ENCODE measurements around the gene MPRIP.

Gene MPRIP

GRCh38 chr17:17030515-17031211 lies 11.6 kb upstream of the MPRIP start:
- no peak for TF ChIP-seq Cebpa-rat (IDR thresholded peaks at IDR 0.05)
- Histone ChIP-seq H4K20me1 (peaks cover 13% of the 10 kb centered on the region), H3K27me3 (no peaks in the 10 kb centered on the region), H3K4me3 (no peak overlapping the region), H3K36me3 (no peaks in the 10 kb centered on the region), H3K9me3 (no peaks in the 10 kb centered on the region), H3K4me2 (peak overlapping the region; percentile 95), H3K4me1 (peaks cover 93% of the 10 kb centered on the region), H3K9ac (no peak overlapping the region), H3K27ac (peak overlapping the region; percentile 20; the same call in 1 of the 2 replicates)

DNA sequence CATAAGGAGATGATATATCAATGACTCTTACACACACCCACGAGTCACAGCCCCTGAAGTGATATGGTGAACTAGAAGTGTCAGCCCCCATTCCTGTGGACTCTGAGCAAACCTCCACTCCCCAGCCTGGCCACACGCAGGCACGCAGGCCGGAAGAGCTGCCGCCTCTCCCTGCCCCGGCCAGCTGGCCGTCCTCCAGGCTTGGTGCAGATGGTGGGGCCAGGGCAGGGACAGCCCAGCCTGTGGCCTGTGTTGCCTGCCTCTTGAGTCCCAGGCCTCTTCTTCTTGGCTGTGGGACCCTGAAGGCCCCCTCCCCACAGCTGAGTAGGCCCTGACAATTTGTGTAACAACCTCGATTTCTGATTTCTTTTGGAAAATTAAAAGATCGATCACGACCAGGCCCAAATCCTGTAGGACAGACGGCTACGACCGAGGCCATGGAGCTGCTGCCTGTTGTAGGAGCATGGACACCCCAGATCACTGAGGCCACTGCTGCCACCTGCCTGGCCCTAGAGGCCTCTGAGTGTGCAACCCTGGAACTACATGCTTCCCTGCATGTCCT lies 10.0 kb upstream of the MPRIP start:
- Histone ChIP-seq H3K27ac (no peak overlapping the region; the same call in 1 of the 2 replicates), H3K36me3 (no peaks in the 10 kb centered on the region), H3K9me3 (no peaks in the 10 kb centered on the region), H3K4me3 (no peak overlapping the region), H3K9ac (no peak overlapping the region), H3K4me2 (no peak overlapping the region), H3K27me3 (no peaks in the 10 kb centered on the region), H3K4me1 (peaks cover 93% of the 10 kb centered on the region), H4K20me1 (peaks cover 13% of the 10 kb centered on the region)
- TF ChIP-seq Cebpa-rat (IDR thresholded peaks at IDR 0.05), result no peak

DNA sequence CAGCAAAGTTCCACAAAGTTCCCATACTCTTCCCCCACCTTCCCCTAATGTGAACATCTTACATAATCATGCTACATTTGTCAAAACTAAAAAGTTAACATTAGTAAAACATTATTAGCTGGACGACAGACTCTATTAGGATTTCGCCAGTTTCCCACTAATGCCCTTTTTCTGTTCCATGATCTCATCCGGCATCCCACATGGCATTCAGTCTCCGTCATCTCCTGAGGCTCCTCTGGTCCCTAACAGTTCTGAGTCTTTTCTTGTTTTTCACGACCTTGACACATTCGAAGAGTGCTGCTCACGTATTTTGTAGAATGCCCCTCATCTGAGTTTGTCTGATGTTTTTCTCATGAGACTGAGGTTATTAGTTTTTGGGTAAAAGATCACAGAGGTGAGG lies 8.8 kb upstream of the MPRIP start:
- Histone ChIP-seq H3K4me1 (peaks cover 89% of the 10 kb centered on the region), H3K27me3 (no peaks in the 10 kb centered on the region), H3K4me2 (peak overlapping the region; percentile 51), H3K9ac (no peak overlapping the region), H3K4me3 (no peak overlapping the region), H3K9me3 (no peaks in the 10 kb centered on the region), H3K36me3 (no peaks in the 10 kb centered on the region), H3K27ac (no peak overlapping the region), H4K20me1 (peaks cover 7% of the 10 kb centered on the region)
- no peak for TF ChIP-seq Cebpa-rat (IDR thresholded peaks at IDR 0.05)

DNA sequence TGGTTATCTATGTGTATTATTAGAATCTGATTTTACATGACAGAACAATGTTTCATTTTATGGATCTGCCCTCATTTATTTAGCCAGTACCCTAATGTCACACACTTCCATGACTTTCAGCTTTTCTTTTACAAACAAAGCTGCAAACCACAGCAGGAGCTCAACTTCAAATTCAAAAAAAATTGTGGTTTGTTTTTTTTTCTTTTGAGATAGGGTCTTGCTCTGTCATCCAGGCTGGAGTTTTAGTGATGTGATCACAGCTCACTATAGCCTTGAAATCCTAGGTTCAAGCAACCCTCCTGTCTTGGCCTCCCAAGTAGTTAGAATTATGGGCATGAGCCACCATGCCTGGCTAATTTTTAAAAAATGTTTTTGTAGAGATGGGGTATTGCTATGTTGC lies 8.2 kb upstream of the MPRIP start:
- Histone ChIP-seq H3K4me3 (no peak overlapping the region), H3K9me3 (no peaks in the 10 kb centered on the region), H3K9ac (no peak overlapping the region), H3K4me2 (peak overlapping the region; percentile 51), H3K27ac (no peak overlapping the region), H3K27me3 (no peaks in the 10 kb centered on the region), H4K20me1 (peaks cover under 1% of the 10 kb centered on the region; the same call in 1 of the 2 replicates), H3K36me3 (no peaks in the 10 kb centered on the region), H3K4me1 (peaks cover 86% of the 10 kb centered on the region)
- no peak for TF ChIP-seq Cebpa-rat (IDR thresholded peaks at IDR 0.05)

DNA sequence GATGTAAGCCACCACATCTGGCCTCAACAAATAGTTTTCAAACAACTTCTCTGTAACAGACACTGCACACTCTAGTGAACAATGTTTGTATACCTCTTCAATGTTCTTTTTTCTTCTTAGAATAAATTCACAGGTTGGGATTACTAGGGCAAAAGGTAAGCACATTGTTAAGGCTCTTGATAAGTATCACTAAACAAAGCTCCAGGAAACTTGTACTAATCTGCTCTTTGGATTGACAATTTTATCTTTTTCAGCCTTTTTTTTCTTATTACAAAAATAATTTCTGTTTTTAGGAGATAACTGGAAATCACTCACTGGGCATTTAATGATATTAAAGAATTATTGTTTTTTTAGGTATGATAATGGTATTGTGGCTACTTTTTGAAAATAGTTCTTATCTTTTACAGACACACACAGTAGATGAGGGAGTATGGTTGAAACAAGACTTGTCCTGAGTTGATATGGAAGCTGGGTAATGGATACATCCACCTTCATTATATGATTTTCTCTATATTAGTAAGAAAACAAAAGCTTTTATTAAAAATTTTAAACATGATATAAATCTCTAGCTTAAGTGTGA lies 7.7 kb upstream of the MPRIP start:
- Histone ChIP-seq H4K20me1 (no peaks in the 10 kb centered on the region; the same call in 1 of the 2 replicates), H3K4me2 (peak overlapping the region; percentile 51), H3K4me1 (peaks cover 86% of the 10 kb centered on the region), H3K4me3 (no peak overlapping the region), H3K27ac (no peak overlapping the region), H3K9ac (no peak overlapping the region), H3K36me3 (no peaks in the 10 kb centered on the region), H3K9me3 (no peaks in the 10 kb centered on the region), H3K27me3 (no peaks in the 10 kb centered on the region)
- TF ChIP-seq Cebpa-rat (IDR thresholded peaks at IDR 0.05), result no peak

DNA sequence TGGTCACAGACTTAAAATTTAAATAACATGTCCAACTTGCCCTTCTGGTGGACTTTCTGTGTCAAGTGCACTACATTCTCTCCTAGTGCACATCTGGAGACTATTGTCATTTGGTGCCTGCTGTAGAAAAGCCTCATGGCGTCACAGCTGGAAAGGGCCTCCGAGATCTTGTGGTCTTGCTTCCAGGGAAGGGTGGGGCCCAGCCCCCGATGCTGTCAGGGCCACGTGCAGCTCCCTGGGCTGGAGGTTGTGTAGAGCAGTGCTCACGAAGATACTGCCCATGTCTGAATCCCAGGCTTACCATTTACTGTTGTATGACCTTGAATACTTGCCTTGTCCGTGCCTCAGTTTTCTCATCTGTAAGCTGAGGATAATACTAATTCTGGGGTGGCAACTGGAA lies 6.8 kb upstream of the MPRIP start:
- Histone ChIP-seq H3K27me3 (no peaks in the 10 kb centered on the region), H3K4me2 (peak overlapping the region; percentile 83), H3K4me1 (peaks cover 86% of the 10 kb centered on the region), H3K9ac (no peak overlapping the region; the same call in 1 of the 2 replicates), H3K9me3 (no peaks in the 10 kb centered on the region), H3K4me3 (no peak overlapping the region), H3K36me3 (no peaks in the 10 kb centered on the region), H4K20me1 (no peaks in the 10 kb centered on the region), H3K27ac (no peak overlapping the region)
- TF ChIP-seq Cebpa-rat (IDR thresholded peaks at IDR 0.05), result no peak

- peak overlapping the region; percentile 48; the same call in 1 of the 2 replicates for H3K27ac ChIP-seq
Measured at GRCh38 chr17:17035920-17036523, 6.2 kb upstream of the MPRIP start.

DNA sequence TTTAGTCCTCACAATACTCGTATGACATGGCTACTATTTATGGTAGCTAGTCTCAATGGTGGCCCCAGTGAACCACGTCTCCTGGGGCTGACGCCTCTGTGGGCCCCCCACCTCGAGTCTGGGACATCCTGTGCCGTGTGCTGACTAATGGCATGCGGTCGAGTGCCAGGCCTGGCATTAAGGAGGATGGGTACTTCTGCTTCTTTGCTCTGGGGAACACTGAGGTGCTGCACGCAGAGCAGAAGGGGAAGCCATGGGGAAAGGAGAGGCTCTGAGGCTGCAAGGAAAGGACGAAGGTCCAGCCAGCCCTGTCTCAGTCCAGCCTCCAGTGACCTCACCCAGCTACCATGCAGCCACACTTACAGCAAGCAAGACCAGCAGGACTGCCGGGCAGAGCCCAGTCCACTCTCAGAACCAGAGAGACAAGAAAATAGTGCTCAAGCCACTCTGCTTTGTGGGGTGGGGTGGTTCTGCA lies 5.7 kb upstream of the MPRIP start:
- Histone ChIP-seq H3K4me3 (no peak overlapping the region), H3K27me3 (no peaks in the 10 kb centered on the region), H3K27ac (peak overlapping the region; percentile 48), H3K4me2 (peak overlapping the region; percentile 83), H3K4me1 (peaks cover 86% of the 10 kb centered on the region), H4K20me1 (no peaks in the 10 kb centered on the region), H3K36me3 (no peaks in the 10 kb centered on the region), H3K9ac (no peak overlapping the region; the same call in 1 of the 2 replicates), H3K9me3 (no peaks in the 10 kb centered on the region)
- TF ChIP-seq Cebpa-rat (IDR thresholded peaks at IDR 0.05), result no peak

More at GRCh38 chr17:17035920-17036523, 6.2 kb upstream of the MPRIP start:
- no peak for TF ChIP-seq Cebpa-rat (IDR thresholded peaks at IDR 0.05)
- no peaks in the 10 kb centered on the region for H3K36me3 ChIP-seq
- no peak overlapping the region for H3K4me3 ChIP-seq
- H4K20me1 ChIP-seq, result no peaks in the 10 kb centered on the region
- no peak overlapping the region; the same call in 1 of the 2 replicates for H3K9ac ChIP-seq
- no peaks in the 10 kb centered on the region for H3K27me3 ChIP-seq
- peak overlapping the region; percentile 83 for H3K4me2 ChIP-seq
- H3K9me3 ChIP-seq, result no peaks in the 10 kb centered on the region
- peaks cover 86% of the 10 kb centered on the region for H3K4me1 ChIP-seq

DNA sequence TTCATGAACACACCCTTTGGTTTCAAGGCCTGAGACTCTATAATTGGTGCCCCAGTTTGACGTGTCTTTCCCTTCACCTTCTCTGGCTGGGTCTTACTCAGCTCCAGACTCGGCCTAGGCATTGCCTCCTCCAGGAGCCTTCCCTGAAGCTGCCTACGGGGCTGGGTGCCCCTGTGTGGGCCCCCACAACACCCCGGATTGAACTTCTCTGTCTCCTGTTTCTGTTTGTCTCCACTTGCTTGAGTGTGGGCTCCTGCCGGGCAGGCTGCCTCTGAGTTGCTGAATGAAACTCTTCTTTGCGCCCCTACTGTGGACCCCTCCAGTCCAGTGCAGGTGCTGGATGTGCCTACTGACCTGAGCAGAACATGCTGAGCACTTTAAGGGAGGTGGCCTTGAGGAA lies 2.3 kb upstream of the MPRIP start:
- H3K9ac ChIP-seq, result peak overlapping the region; percentile 49; the same call in 1 of the 2 replicates
- no peaks in the 10 kb centered on the region for H3K36me3 ChIP-seq
- peak overlapping the region; percentile 29; the same call in 1 of the 2 replicates for H3K27ac ChIP-seq
- no peaks in the 10 kb centered on the region for H3K9me3 ChIP-seq
- peaks cover 23% of the 10 kb centered on the region for H4K20me1 ChIP-seq
- peak overlapping the region; percentile 54 for H3K4me2 ChIP-seq
- no peak for TF ChIP-seq Cebpa-rat (IDR thresholded peaks at IDR 0.05)
- H3K27me3 ChIP-seq, result no peaks in the 10 kb centered on the region
- peaks cover 67% of the 10 kb centered on the region for H3K4me1 ChIP-seq
- H3K4me3 ChIP-seq, result no peak overlapping the region

All from BLaER1 (cell line).